Sciatic nerve (tissue), 2 donors: ENCODE measurements around the gene DOK4. TPM values are rescaled to one million over a fixed set of nuclear protein-coding genes. Genes with fewer than 3 reads are reported as not detected.
"Not testable (repeated sequence)": the region's sequence is repeated elsewhere in the genome, so short reads cannot be mapped to it uniquely, and the experiment has no call there.

ENCODE experiments used
- ATAC-seq: fragments of 200-7000 bp; cut with Tn5 transposase; one replicate; pipeline ENCODE4 v1.9.1; 2020; ENCODE audit warnings: mild to moderate bottlenecking, moderate library complexity
- DNase-seq: peaks from one replicate; pipeline ENCODE4 v3.0.0-alpha.2; 2020; ENCODE audit warnings: low spot score
- intact Hi-C: fragments of 100-400 bp; cut with DNase I; formaldehyde crosslinking; loops from one replicate; pipeline ENCODE4 v1.14.2; 2022
- total RNA-seq: library from RNA; stranded (reverse); fragmentation: NEBNext Ultra II Directional; extraction: Animal tissue kit (Norgen Biotek cat#: 25700); gene quantifications from one replicate; pipeline ENCODE4 v1.2.1, GENCODE V29; 2021
- donor health status: DM: no; HTN: no; CAD: no.
- donor health status: DM: no; HTN: no; CAD: no.

The DOK4 gene
- total RNA-seq, 1 donor from 2014 or later = 22.6 TPM

- DNase-seq (no peak), ATAC-seq (no peak)
- intact Hi-C loops = no loop called here
Measured at GRCh38 chr16:57507136-57508034, 21.1 kb upstream of the DOK4 start.

DNA sequence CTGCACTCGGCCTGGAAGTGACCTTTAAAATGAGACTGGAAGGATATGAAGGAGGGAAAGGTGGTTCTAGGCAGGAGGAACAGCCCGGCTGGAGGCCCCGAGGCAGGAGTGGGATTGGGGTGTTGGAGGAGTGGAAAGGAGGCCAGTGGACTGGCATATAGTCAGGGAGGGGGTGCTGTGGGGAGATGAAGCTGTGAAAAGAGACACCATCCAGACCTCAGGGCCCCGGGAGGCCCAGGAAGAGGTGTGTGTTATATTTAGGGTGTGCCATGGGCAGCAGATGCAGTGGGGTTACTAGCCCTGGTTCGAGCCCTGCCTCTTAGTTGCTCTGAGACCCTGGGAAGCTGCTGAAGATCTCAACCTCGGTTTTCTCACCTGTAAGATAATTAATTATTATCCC, 18.9 kb upstream of the DOK4 start:
- DNase-seq (no peak), ATAC-seq (no peak)
- intact Hi-C loops = no loop called here

GRCh38 chr16:57504491-57504890, 18.2 kb upstream of the DOK4 start:
- ATAC-seq = no peak
- DNase-seq = no peak
- intact Hi-C loops = no loop called here

GRCh38 chr16:57504001-57504400, 17.7 kb upstream of the DOK4 start:
- intact Hi-C loops = no loop called here
- no peak for ATAC-seq

GRCh38 chr16:57503366-57503765, 17.1 kb upstream of the DOK4 start:
- ATAC-seq (no peak), DNase-seq (no peak)

More at GRCh38 chr16:57504001-57504400, 17.7 kb upstream of the DOK4 start:
- DNase-seq = no peak

GRCh38 chr16:57502048-57502775, 15.9 kb upstream of the DOK4 start:
- intact Hi-C loops = no loop called here
- ATAC-seq = no peak
- DNase-seq = no peak

More at GRCh38 chr16:57503366-57503765, 17.1 kb upstream of the DOK4 start:
- intact Hi-C loops = no loop called here

DNA sequence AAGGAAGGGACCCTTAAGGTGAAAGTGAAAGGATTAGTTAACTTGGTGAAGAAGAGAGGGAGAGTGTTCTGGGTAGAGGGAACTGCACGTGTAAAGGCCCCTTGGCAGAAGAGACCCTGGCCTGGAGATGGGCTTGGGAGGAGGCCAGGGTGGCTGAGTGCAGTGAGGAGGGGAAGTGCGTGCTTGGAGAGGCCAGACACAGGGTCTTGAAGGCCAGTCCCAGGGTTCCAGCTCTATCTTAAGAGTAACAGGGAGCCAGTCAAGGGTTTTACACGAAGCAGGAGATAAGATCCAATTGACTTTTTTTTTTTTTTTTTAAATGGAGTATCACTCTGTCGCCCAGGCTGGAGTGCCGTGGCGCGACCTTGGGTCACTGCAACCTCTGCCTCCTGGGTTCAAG, 15.2 kb upstream of the DOK4 start:
- DNase-seq (no peak), ATAC-seq (no peak)
- intact Hi-C loops = no loop called here

DNA sequence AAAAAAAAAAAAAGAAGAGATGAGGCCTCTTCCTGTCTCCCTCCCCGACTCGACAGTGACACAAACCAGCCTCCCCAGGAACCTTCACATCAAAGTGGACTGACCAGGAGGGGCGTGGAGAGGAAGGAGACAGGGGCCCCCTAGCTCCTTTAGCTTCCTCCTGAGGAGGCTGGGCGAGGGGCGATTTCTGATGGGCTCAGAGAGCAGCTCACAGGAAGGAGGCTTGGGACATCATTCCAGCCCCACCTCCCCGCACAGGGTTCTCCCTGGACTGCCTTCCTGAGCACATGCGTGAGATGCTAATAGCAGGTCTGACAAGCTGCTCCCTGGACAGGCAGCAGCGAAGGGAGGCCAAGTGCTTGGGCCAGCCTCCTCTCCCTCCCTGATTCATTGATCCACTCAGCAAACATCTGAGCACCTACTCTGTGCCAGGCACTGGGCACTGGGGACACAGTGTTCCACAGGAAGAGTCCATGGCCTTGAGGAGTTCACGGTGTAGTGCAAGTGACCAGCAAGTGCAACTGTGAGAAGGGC, 14.4 kb upstream of the DOK4 start:
- DNase-seq (no peak), ATAC-seq (no peak)
- intact Hi-C loops = no loop called here

DNA sequence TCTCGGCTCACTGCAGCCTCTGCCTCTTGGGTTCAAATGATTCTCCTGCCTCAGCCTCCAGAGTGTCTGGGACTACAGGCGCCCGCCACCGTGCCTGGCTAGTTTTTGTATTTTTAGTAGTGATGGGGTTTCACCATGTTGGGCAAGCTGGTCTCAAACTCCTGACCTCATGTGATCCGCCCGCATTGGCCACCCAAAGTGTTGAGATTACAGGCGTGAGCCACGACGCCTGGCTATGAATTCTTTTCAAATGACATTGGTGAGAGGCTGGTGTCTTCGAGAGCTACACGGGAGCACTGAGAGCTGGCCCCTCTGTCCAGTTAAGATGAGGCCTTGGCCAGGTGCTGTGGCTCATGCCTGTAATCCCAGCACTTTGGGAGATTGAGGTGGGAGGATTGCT, 13.6 kb upstream of the DOK4 start:
- intact Hi-C loops, DNase-seq, ATAC-seq: not testable (repeated sequence)

- DNase-seq (no peak), ATAC-seq (no peak)
- intact Hi-C loops = no loop called here
Measured at GRCh38 chr16:57498031-57498430, 11.7 kb upstream of the DOK4 start.

DNA sequence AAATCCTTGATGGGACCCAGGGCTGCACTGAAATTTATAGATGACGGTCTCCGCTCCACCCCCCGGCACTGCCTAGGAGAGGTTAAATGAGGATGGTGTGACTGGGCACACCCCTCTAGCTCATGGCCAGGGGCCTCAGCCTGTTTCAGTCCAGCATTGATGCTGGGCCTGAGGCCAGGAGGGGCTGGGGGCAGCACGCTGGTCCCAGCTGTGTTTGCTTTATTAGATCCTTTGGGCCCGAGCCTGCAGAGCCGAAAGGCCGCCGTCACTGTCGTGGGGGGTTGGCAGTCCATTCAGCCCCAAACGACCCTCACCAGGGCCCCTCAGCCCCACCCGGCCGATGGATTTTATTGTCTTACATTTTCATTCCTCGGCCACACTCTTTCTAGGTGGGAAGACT, 10.8 kb upstream of the DOK4 start:
- DNase-seq = no peak
- intact Hi-C loops = no loop called here

DNA sequence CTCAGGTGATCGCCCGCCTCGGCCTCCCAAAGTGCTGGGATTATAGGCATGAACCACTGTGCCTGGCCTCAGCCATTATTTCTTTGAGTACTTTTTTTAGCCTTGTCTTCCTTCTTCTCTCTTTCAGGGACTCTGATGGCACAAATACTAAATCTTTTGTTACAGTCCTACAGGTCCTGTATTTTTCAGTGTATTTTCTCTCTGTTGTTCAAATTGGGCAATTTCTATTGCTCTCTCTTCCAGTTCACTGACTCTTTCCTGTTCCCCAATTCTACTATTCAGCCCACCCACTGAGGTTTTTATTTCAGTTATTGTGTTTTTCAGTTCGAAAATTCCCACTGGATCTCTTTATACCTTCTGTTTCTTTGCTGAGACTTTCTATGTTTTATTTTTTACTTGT, 7.5 kb upstream of the DOK4 start:
- DNase-seq (no peak), ATAC-seq (no peak)
- intact Hi-C loops = no loop called here

More for the DNA sequence above, 10.8 kb upstream of the DOK4 start:
- no peak for ATAC-seq

DNA sequence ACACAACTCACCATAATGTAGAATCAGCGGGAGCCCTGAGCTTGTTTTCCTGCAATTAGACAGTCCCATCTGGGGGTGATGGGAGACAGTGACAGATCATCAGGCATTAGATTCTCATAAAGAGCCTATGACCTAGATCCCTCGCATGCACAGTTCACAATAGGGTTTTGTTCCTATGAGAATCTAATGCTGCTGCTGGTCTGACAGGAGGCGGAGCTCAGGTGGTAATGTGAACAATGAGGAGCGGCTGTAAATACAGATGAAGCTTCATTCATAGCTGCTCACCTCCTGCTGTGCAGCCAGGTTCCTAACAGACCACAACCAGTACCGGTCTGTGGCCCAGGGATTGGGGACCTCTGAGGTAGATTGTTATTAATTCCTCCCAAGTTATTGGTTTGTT, 2.9 kb upstream of the DOK4 start:
- intact Hi-C loops = no loop called here
- ATAC-seq (no peak), DNase-seq (no peak)

- peak; percentile 51 for DNase-seq
Measured at GRCh38 chr16:57486858-57487834, 853 bp upstream of the DOK4 start.

GRCh38 chr16:57485091-57485915, 990 bp downstream of the DOK4 start:
- peak; percentile 56 for DNase-seq
- ATAC-seq = no peak
- intact Hi-C loops = no loop called here

More at GRCh38 chr16:57486858-57487834, 853 bp upstream of the DOK4 start:
- ATAC-seq = no peak
- intact Hi-C loops = no loop called here

GRCh38 chr16:57484515-57485005, 1.7 kb downstream of the DOK4 start:
- intact Hi-C loops = no loop called here
- no peak for ATAC-seq
- no peak for DNase-seq

DNA sequence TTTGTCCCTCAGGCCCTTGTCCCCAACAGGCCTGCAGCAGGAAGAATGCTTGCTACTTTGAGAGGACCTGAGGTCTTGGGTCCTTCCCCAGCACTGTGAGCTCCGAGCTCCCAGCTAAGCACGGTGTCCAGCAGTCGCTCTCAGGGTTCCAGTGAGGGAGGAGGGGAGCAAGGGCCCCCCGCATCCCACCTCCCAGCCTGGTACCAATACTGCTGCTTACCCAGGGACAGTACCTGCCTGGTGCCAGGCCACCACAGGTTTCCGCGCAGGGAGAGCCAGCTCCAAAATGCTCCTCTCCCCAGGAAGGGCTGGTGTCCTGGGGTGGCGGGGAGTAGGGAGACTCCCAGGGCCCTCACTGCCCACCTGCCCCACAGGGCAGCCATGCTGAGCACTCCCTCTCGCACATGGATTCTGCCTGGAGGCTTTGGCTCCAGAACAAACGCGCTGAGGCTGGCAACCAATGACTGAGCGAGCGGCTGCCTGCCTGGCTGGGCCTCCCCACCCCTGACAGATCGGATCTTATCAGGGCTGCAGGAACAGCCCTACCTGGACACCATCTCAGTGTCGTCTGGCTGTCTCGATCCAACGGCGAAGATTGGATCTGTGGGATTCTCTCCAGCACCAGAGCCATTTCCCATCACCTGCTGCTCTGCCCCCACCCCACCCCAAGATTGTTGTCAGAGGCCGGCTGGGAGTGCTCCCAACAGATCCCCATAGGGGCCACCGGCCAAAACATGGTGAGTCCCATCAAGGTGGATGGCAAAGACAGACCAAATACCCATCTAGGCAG, 2.4 kb downstream of the DOK4 start:
- DNase-seq = peak; percentile 59
- no peak for ATAC-seq
- intact Hi-C loops = no loop called here
